ENCODE data around the gene CCDC34.
"Not testable (repeated sequence)": the region's sequence is repeated elsewhere in the genome, so short reads cannot be mapped to it uniquely, and the experiment has no call there.

The CCDC34 gene

GRCh38 chr11:27357250-27357649 is 5.8 kb downstream of the CCDC34 start:
- peak; percentile 78 for DNase-seq

- no peak for DNase-seq
Measured at GRCh38 chr11:27356624-27357222, 6.3 kb downstream of the CCDC34 start.

GRCh38 chr11:27355575-27356104 is 7.4 kb downstream of the CCDC34 start:
- no peak for DNase-seq

- no peak for DNase-seq
Measured at GRCh38 chr11:27354359-27354965, 8.6 kb downstream of the CCDC34 start.

GRCh38 chr11:27353593-27354358 is 9.2 kb downstream of the CCDC34 start:
- DNase-seq: no peak

- no peak for DNase-seq
Measured at GRCh38 chr11:27352781-27353180, 10.2 kb downstream of the CCDC34 start.

GRCh38 chr11:27350511-27350910 is 12.5 kb downstream of the CCDC34 start:
- DNase-seq: no peak

- DNase-seq: no peak
Measured at GRCh38 chr11:27349919-27350318, 13.1 kb downstream of the CCDC34 start.

- DNase-seq: peak; percentile 86
Measured at GRCh38 chr11:27348340-27348873, 14.6 kb downstream of the CCDC34 start.

- peak; percentile 90 for DNase-seq
Measured at GRCh38 chr11:27347359-27348339, 15.4 kb downstream of the CCDC34 start.

GRCh38 chr11:27339941-27340340 is 23.1 kb downstream of the CCDC34 start:
- no peak for DNase-seq

- DNase-seq: not testable (repeated sequence)
Measured at GRCh38 chr11:27334764-27335163, 28.3 kb downstream of the CCDC34 start.

- no peak for DNase-seq
Measured at GRCh38 chr11:27331981-27332380, 31.0 kb downstream of the CCDC34 start.

GRCh38 chr11:27330633-27331270 is 32.3 kb downstream of the CCDC34 start:
- DNase-seq: no peak

- no peak for DNase-seq
Measured at GRCh38 chr11:27329867-27330632, 33.0 kb downstream of the CCDC34 start.

GRCh38 chr11:27328614-27329013 is 34.4 kb downstream of the CCDC34 start:
- no peak for DNase-seq

- not testable (repeated sequence) for DNase-seq
Measured at GRCh38 chr11:27327064-27327463, 36.0 kb downstream of the CCDC34 start.

- DNase-seq: not testable (repeated sequence)
Measured at GRCh38 chr11:27322196-27322595, 40.8 kb downstream of the CCDC34 start.

GRCh38 chr11:27321340-27321739 is 41.7 kb downstream of the CCDC34 start:
- not testable (repeated sequence) for DNase-seq

- no peak for DNase-seq
Measured at GRCh38 chr11:27319072-27319471, 43.9 kb downstream of the CCDC34 start.

GRCh38 chr11:27317751-27318150 is 45.3 kb downstream of the CCDC34 start:
- no peak for DNase-seq
